Measurements from ENCODE around the gene CEP126. TPM values are rescaled to one million over a fixed set of nuclear protein-coding genes. Genes with fewer than 3 reads are reported as not detected.

Gene CEP126
- total RNA-seq, 1 donor from 2014 or later = 1.2 TPM

DNA sequence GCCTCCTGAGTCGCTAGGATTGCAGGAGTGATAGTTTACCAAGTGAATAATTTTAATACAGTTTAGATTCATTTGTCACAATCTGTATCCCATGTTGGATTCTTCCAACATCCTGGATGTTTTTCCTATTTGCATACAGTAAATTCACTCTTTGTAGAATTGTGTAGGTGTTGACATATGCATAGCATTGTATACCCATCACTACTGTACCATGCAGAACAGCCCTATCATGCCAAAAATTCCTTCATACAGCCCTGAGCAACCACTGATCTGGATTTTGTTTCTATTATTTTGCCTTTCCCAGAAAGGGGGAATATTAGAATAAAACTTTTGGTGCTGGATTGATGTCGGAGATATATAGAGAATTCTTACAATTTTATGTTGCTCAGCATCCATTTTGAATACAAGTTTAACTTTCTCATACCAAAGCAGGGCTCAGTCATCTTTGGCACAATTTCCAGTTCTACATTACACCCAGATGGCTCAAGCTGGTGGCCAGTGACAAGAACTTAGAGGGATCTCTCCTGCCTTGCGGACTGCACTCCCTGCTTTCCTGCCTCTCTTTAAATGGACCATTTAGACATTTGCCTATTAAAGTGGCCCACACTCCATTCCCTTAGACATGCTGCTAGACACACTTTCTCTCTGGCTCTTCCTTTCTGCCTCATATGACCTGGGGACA, 87.0 kb downstream of the CEP126 start:
- intact Hi-C loops (cut with DNase I) = loop anchor here (10.0 kb wide), 1 partner anchor 1017 kb away; no protein-coding TSS in a partner anchor
- no peak for DNase-seq
- ATAC-seq (ENCODE audit: poor library complexity) = no peak

DNA sequence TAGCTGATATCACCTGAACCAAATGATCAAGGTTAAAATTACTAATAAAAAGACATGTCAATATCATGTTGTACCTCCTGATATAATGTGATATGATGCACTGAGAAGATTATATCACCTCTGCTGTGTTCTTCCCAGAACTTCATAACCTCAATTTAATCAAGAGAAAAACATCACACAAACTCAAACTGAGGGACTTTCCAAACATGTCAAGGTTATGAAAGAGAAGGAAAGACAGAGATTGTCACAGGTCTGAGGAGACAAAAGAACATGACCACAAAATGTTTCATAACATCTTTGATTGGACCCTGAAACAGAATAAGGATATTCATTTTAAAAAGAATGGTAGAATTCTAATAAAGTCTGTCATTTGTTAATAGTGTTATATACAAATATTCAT, 89.4 kb downstream of the CEP126 start:
- DNase-seq = no peak
- no peak for ATAC-seq (ENCODE audit: poor library complexity)
- intact Hi-C loops (cut with DNase I) = loop anchor here (10.0 kb wide), 1 partner anchor 1019 kb away; no protein-coding TSS in a partner anchor

DNA sequence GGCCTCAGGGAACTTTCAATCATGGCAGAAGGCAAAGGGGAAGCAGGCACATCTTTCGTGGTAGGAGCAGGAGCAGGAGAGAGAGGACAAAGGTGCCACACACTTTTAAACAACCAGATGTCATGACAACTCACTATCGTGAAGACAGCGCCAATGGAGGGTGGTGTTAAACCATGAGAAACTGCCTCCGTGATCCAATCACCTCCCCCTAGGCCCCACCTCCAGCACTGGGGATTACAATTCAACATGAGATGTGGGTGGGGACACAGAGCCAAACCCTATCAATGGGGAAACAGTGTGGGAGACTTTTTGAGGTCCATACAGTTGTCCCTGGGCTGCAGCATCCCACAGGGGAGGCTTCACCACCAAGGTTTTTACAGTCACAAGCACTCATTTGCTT, 90.5 kb downstream of the CEP126 start:
- DNase-seq = no peak
- intact Hi-C loops (cut with DNase I) = loop anchor here (5.0 to 10.0 kb wide), 2 partner anchors 143 to 1021 kb away; no protein-coding TSS in a partner anchor
- ATAC-seq (ENCODE audit: poor library complexity) = no peak

DNA sequence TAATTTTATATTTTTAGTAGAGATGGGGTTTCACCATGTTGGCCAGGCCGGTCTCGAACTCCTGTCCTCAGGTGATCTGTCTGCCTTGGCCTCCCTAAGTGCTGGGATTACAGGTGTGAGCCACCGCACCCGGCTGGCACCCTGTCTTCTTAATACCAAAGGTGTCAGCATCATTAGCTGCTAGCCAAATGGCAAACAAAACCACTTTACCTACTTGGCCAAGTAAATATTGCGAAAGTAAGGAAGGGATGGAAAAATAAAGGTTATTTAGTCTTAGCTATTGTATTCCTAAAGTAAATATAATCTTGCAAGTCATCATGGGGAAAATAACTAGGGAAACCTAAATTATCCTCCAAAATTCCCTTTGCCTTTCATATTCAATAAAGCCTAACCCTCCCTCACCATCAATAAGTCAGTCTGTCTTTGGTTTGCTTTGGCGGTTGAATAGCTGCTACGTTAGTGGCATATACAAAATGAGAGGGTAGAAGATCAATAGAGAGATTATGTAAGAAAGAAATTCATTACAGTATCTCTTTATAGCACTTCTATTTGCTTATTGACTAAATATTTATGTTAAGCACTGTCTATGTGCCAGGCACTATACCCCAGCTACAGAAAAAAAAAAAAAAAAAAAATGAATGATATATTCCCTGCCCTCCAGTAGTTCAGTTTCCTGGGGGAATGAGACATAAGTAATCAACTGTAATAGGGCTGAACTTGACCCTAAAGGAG, 92.2 kb downstream of the CEP126 start:
- ATAC-seq (ENCODE audit: poor library complexity) = no peak
- no peak for DNase-seq
- intact Hi-C loops (cut with DNase I) = loop anchor here (5.0 to 10.0 kb wide), 2 partner anchors 145 to 1022 kb away; no protein-coding TSS in a partner anchor

DNA sequence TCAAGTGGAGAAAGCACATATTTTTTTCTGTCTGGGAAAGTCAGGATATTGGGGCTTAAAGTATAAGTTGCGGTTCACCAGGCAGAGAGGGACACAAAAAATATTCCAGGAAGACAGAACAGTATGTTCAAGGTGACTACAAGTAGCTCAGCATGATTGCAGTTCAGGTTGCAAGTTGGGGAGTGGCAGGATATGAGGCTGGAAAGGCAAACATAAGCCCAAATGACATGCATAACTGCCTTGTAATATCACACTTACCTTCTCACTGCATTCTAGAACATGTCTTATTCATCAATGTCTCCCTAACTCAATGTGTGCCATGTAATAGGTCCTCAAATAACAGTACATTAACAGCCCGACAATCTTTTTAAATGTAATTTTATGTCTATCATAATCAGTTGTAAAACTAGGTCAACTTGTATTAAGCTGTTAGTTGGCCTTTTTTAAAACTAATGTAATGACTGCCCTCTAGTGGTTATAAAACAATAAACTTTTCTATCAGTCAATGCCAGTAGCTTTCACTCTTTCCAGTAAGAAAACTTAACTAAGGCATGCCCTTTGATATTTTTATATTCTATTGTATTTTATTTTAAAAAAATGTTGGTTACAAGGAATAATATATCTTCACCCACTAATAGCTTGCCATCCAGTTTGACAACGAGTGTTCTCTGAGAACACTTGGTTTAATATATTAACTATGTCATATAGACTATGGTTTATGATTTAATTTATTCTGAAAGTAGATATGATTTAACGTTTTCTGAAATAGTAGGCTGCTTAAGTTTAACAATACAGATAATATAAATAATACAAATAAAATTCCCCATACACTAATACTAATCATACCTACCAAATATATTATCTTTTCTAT, 93.0 kb downstream of the CEP126 start:
- ATAC-seq (ENCODE audit: poor library complexity) (peak; percentile 72), DNase-seq (no peak)
- intact Hi-C loops (cut with DNase I) = loop anchor here (5.0 to 10.0 kb wide), 2 partner anchors 146 to 1023 kb away; no protein-coding TSS in a partner anchor

DNA sequence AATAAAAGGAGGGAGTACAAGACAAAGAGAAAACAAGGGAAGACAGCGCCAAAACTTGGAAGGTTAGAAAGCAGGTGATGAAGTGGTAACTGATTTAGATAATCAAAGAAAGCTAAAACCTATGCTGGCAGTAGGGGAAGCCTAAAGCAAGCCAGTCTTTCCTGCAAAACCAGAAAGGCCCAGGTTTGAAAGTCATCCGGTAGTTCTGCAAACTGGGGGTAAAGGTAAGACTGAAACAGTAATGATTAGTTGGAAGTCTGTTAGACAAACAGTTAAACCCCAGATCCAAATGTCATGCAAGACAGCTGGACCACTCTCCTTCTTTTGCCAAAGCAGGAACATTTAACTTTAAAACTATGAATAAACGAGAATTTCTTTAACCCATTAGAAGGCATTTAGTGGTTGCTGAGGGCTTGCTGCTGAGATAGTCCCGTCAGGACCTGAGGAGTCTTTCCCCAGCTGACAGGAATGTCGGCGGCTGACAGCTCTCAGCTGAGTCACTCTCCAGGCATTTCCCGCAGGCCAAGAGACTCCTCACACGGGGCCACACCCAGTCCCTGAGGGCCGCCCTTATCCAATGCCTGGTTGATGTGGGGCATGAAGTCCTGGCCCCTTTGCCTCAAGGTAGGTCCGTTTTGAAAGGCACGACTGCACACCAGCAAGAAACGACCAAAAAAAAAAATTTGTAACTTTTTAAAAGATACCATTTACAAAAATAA, 96.1 kb downstream of the CEP126 start:
- ATAC-seq (ENCODE audit: poor library complexity) (peak; percentile 74), DNase-seq (peak; percentile 79)
- intact Hi-C loops (cut with DNase I) = no loop called here

DNA sequence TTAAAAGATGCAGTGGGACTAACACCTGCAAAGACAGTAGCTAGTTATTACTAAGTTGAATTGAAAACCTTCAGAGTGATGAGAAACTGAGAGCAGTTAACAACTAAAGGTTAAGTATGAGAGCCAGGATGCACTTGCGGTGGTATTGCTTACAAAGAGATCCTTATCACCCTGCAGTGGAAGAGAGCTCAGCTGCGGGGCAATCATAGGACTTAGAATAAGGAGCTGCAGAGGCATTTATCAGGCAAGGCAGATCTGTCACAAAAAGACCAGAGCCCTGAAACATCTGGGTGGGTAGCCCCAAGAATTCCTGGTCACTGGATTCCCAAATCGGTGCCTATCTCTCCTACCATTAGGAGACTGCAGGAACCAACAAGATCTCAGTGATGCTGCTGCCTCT, 98.1 kb downstream of the CEP126 start:
- ATAC-seq (ENCODE audit: poor library complexity) (no peak), DNase-seq (no peak)
- intact Hi-C loops (cut with DNase I) = no loop called here

DNA sequence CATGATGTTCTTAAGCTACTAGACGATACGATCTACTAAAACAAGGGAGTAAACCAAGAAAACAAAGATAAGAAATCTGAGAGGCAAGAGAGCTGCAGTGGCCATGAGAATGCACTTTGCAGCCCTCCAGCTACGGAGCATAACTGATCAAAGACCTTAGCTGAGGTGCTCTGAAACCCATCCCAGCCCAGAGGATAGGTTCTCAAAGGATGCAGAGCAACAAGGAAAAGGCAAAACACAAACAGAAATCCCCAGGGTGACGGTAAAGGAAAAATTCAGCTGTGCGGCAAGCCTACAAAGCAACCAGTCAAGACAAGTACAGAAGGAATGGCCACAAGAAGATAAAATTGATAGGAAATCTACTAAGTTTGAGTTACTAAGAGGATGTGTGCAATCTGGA, 99.9 kb downstream of the CEP126 start:
- intact Hi-C loops (cut with DNase I) = no loop called here
- DNase-seq (no peak), ATAC-seq (ENCODE audit: poor library complexity) (no peak)

DNA sequence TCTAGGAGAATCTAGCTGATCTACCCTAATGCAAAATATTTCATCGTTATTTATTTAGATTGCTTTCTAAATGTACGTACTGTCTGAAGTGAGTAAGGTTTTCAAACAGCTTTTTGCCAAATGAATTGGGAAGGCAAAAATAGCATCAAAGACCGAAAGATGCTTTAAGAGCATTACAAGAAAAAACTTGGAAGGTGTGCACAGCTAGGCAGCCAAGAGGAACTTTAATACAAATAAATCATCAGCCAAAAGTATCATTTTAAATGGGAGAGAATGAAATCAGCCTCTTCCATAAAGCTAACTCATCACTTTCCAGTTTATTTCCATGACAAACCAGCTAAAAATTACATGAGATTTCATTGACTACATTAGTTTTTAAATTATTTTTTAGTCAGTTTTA, 102.2 kb downstream of the CEP126 start:
- no peak for ATAC-seq (ENCODE audit: poor library complexity)

DNA sequence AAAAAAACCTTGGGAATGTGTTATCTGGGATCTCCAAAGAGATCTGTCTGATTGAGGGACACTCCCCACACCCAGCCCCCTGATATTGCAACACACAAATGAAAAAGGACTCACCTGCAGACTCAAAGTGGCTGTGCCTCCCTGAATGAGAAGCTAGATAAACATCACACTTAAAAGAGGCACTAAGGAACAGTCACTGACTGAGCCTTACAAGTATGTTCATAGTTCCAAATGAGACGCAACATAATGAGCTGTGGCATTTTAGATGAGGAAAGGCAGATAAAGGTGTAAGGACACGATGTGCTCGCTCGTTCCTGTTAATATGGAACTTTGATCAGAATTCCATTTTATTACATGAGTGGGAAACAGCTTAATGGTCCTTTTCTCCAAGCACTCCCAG, 111.4 kb downstream of the CEP126 start:
- ATAC-seq (ENCODE audit: poor library complexity) = no peak

More for the DNA sequence above, 102.2 kb downstream of the CEP126 start:
- DNase-seq = no peak
- intact Hi-C loops (cut with DNase I) = no loop called here

DNA sequence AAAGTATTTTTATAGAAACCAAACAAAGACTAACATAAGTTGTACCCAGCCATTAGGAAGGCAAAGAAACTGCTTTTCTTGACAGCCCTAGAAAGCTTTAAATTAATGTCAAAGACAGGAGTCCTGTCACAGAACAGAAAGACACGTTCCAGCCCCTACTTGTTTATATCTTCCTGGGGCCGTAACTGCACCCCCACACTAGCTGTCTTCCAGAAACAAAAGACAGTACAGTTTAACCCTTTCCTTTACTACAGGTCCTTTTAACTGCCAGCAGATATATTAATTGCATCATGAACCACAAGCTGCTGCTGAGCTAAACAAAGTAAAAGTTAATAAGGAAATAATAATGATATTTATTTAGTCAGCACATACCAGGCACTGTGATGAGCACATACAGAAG, 112.1 kb downstream of the CEP126 start:
- no peak for ATAC-seq (ENCODE audit: poor library complexity)
- intact Hi-C loops (cut with DNase I) = no loop called here
- DNase-seq = no peak

More for the DNA sequence above, 111.4 kb downstream of the CEP126 start:
- DNase-seq = no peak
- intact Hi-C loops (cut with DNase I) = no loop called here

DNA sequence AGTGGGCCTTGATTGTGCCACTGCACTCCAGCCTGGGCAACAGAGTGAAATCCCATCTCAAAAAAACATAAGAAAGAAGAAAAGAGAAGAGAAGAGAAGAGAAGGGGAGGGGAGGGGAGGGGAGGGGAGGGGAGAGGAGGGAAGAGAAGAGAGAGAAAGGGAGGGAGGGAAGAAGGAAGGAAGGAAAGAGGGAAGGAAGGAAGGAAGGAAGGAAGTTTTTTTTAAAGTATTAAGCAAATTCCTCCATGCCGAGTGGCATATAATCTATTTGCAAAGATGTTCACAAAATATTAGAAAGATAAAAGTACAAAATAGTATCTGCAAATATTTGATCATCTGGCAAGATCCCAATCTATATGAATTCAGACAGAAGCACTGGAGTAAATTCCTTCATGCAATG, 121.9 kb downstream of the CEP126 start:
- intact Hi-C loops (cut with DNase I) = no loop called here
- no peak for ATAC-seq (ENCODE audit: poor library complexity)
- no peak for DNase-seq

DNA sequence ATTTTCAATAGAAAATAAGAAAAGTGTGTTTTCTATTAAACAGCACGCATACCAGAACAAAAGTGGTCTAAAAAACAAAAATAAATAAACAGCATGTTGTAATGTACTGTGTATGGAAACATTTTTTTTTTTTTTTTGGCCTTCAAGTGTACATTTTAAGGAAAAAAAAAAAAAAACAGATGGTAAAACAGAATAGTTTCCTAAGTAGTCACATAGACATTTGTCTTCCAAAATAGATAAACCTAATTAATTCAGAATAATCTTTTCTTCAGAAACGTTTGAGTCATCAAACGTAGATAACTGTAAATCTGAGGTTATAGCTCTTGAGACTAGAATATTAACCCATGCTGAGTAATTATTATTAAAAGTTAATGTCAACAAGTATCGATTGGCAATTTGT, 132.0 kb downstream of the CEP126 start:
- ATAC-seq (ENCODE audit: poor library complexity) (no peak), DNase-seq (no peak)
- intact Hi-C loops (cut with DNase I) = loop anchor here (10.0 kb wide), 1 partner anchor 468 kb away; no protein-coding TSS in a partner anchor

DNA sequence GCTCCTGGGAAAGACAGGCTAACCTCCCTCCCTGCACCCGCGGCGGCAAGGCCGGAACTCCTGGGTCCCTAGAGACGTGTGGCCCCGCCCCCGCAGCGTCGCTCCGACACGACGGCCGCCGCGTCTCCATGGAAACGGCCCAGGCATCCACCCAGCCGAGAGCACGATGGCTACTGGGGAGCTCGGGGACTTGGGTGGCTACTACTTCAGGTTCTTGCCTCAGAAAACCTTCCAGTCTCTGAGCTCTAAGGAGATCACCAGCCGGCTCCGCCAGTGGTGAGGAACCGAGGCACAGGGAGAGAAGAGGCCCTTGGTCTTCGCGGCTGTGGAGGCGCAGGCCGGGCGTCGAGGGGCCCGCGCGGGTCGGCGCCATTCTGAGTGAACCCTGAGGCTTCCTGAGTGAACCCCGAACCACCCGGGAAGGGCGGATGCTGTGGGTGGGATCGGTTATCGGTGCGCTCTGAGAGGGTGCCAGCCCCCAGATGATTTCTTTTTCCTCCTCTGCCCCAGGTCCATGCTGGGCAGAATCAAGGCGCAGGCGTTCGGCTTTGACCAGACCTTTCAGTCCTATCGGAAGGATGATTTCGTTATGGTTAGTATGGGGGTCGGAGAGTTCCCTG, 132.6 kb downstream of the CEP126 start, which contains the start of gene CFAP300:
Gene CFAP300, plus strand, starts transcription at position 133 of the 620 bp plus-strand sequence. Its CDS starts 34 bp downstream, at position 167.
- ATAC-seq (ENCODE audit: poor library complexity) (peak; percentile 98), DNase-seq (peak; percentile 96)
- intact Hi-C loops (cut with DNase I) = loop anchor here (10.0 kb wide), 1 partner anchor 467 kb away; no protein-coding TSS in a partner anchor

Data from Right ventricle myocardium superior (tissue), 1 donor.